Uterus (tissue), 4 donors: ENCODE data around the gene VWA7. TPM values are rescaled to one million over a fixed set of nuclear protein-coding genes. Genes with fewer than 3 reads are reported as not detected.
"Not testable (repeated sequence)": the region's sequence is repeated elsewhere in the genome, so short reads cannot be mapped to it uniquely, and the experiment has no call there.

Source experiments
- DNase-seq, 2 donors: peaks; one replicate each; pipeline ENCODE4 v3.0.0-alpha.2; 2019 to 2020
- H3K27ac ChIP-seq, 2 donors: fragments of 200-600 bp; sonication (generic); 1 replicate in 1 of 2; 2 replicates in 1 of 2; pipeline ENCODE4 v1.5.1; 2016 to 2018
- H3K27me3 ChIP-seq, 2 donors: fragments of 200-600 bp; sonication (generic); one replicate each; pipeline ENCODE4 v1.5.1; 2018 to 2019; ENCODE audit warnings: control low read depth in 1 of 2
- H3K36me3 ChIP-seq, 2 donors: fragments of 200-600 bp; sonication (generic); one replicate each; pipeline ENCODE4 v1.5.1; 2019; ENCODE audit warnings: control low read depth in 1 of 2
- H3K4me1 ChIP-seq, 2 donors: fragments of 200-600 bp; sonication (generic); one replicate each; pipeline ENCODE4 v1.5.1; 2018 to 2019; ENCODE audit warnings: control low read depth in 1 of 2
- H3K4me3 ChIP-seq, 2 donors: fragments of 200-600 bp; sonication (generic); 1 replicate in 1 of 2; 2 replicates in 1 of 2; pipeline ENCODE4 v1.5.1; 2018 to 2019; ENCODE audit warnings: mild to moderate bottlenecking in 1 of 2
- H3K9me3 ChIP-seq, 2 donors: fragments of 200-600 bp; sonication (generic); one replicate each; pipeline ENCODE4 v1.5.1; 2019; ENCODE audit warnings: control low read depth in 1 of 2
- CTCF ChIP-seq, 4 experiments: fragments of 200-600 bp in 2 of 4; fragments of 450-650 bp in 2 of 4; sonication (generic) in 2 of 4; IDR thresholded peaks; one replicate each; pipeline ENCODE4 v1.5.1; 2016 to 2019; ENCODE audit warnings: antibody characterized with exemption in 4 of 4, mild to moderate bottlenecking in 2 of 4, moderate library complexity in 1 of 4
- POLR2A ChIP-seq, 2 donors: fragments of 450-650 bp; IDR thresholded peaks; one replicate each; pipeline ENCODE4 v1.6.1; 2016; ENCODE audit warnings: antibody characterized with exemption in 2 of 2, mild to moderate bottlenecking in 1 of 2, moderate library complexity in 1 of 2
- intact Hi-C: fragments of 100-400 bp; cut with DNase I; formaldehyde crosslinking; loops from one replicate; pipeline ENCODE4 v1.15.1; 2023; ENCODE audit warnings: low total_unique reads
- total RNA-seq, 4 donors: library from RNA; depleted of rRNA in 3 of 4; stranded (reverse); fragments of >200 nt in 3 of 4; gene quantifications; one replicate each; pipeline versions ENCODE4 v1.1.0 to v1.2.4, GENCODE V29; 2014 to 2023
- donor health status: DM: yes; HTN: yes; CAD: no.

The VWA7 gene
- total RNA-seq: 10 to 100 TPM in 1 of 4 donors, 1 to 10 TPM in 2, under 1 TPM in 1; 0.88 to 24.1 (median 3.1) TPM

DNA sequence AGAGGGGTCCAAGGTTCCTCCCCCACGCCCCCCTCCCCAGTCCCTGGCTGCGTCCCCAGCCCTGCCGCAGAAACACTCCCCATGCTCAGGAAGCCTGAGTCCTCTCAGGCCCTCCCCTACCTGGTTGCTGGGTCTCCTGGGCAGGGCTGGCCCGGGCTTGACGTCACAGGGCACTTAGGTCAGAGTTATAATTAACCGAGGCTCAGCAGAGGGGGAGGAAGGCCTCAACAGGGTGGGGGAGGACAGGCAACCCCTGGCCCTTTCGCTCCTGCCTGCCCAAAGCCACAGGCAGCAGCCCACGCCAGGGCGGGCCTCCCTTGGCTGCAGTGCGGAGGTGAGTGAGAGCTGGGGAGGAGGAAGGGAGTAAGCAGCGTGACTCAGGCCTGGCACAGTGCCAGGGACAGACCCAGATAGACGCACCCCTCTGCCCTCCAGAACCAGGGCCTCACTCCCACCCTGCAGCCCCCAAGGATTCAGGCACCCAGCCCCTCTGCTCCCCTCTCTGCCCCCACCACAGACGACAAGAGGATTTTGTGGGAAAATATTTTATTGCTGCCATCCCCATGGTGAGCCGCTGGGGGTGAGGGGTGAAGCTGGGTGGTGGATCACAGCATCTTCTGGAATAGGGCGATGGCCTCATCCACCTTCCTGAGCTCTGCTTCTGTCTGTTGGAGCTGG lies at the start of gene VWA7:
Gene VWA7 (minus strand): TSS at position 340 of the 678 bp plus-strand sequence. CDS start 549 bp downstream, outside the sequence.
- intact Hi-C loops: no loop called here
- Histone ChIP-seq H3K27ac (peak within 1 kb of the TSS; percentile 84 to 88), H3K27me3 (no peaks in the 10 kb centered on the region), H3K4me3 (peak within 1 kb of the TSS in 1 of 2 donors; percentile 1), H3K36me3 (no peaks in the 10 kb centered on the region), H3K4me1 (peaks cover 5 to 8% of the 10 kb centered on the region in 2 donors), H3K9me3 (no peaks in the 10 kb centered on the region)
- TF ChIP-seq CTCF (IDR thresholded peaks at IDR 0.05): peak in 1 of 4 experiments; percentile 33
- peak in 1 of 2 donors; percentile 43 for TF ChIP-seq POLR2A (IDR thresholded peaks at IDR 0.05)
- DNase-seq: peak; percentile 86 to 90

DNA sequence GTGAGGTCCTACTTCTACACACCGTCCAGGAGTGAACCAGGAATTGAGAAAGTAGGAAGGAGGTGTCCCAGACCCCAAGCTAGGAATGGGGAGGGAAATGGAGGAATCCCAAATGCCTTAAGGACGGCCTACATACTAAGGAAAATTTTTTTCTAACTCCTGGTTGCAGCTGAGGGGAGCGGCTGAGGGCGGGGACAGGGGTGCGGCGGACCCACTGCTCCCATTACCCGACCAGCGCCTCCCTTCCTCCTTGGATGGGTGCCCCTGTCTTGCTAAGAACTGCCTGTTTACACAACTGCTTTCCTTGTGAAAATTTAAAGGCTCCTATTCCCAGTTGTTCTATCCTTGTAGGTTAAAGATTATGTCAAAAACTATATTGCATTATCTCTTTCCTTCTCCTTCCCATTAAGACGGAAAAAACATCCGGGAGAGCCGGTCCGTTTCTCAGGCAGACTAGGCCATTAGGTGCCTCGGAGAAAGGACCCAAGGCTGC lies 49.7 kb upstream of the VWA7 start:
- intact Hi-C loops: no loop called here
- Histone ChIP-seq H3K27ac (peak overlapping the region; percentile 96 to 99), H3K36me3 (no peaks in the 10 kb centered on the region), H3K4me1 (peaks cover 5 to 13% of the 10 kb centered on the region in 2 donors), H3K27me3 (no peaks in the 10 kb centered on the region), H3K9me3 (no peaks in the 10 kb centered on the region), H3K4me3 (peak overlapping the region; percentile 25 to 39)
- no peak for TF ChIP-seq CTCF (IDR thresholded peaks at IDR 0.05)
- peak; percentile 37 to 88 for TF ChIP-seq POLR2A (IDR thresholded peaks at IDR 0.05)
- DNase-seq: peak; percentile 90 to 95

DNA sequence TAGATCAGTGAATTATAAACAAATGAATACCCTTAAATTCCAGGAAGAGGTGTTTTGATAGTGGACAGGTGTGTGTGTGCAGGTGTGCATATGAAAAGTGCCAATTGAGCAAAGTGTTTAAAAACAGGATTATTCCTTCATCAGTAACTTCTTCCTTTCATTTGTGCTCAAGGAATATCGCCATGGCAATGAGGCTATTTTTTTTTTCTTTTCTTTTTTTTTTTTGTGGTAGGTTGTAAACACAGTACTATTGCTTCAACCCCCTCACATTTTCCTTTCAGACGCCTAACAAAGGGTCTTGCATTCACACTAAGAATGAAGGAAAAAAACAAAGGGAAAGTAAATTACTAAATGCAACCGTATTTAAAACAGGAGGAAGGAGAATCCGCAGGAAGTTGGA lies 48.4 kb upstream of the VWA7 start:
- H3K9me3 ChIP-seq: no peaks in the 10 kb centered on the region
- H3K36me3 ChIP-seq: no peaks in the 10 kb centered on the region
- peaks cover 5 to 6% of the 10 kb centered on the region in 2 donors for H3K4me1 ChIP-seq
- H3K4me3 ChIP-seq: no peak overlapping the region
- peak overlapping the region; percentile 96 to 99 for H3K27ac ChIP-seq
- TF ChIP-seq POLR2A (IDR thresholded peaks at IDR 0.05): no peak
- no peak for TF ChIP-seq CTCF (IDR thresholded peaks at IDR 0.05)
- no peak for DNase-seq
- no peaks in the 10 kb centered on the region for H3K27me3 ChIP-seq
- intact Hi-C loops: no loop called here

DNA sequence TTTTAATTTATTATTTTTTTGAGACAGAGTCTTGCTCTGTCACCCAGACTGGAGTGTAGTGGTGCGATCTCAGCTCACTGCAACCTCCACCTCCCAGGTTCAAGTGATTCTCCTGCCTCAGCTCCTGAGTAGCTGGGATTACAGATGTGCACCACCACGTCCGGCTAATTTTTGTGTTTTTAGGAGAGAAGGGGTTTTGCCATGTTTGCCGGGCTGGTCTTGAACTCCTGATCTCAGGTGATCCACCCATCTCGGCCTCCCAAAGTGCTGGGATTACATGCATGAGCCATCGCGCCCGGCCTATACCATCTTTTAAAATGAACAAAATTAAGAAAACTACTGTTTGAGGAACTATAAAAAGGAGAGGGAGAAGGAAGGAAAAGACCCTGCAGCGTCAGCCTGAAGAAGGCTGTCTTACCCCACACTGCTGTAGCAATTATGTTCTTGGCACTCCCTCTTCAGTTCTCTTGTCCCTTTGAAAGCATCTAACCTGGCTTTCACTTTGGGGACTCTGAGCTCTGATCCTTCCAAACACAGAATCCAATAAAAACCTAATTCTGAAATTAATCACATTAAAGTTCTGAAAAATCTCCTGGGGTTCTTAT lies 46.6 kb upstream of the VWA7 start:
- H3K36me3 ChIP-seq, H3K9me3 ChIP-seq, DNase-seq, intact Hi-C loops, H3K27me3 ChIP-seq, H3K4me3 ChIP-seq: not testable (repeated sequence)
- Histone ChIP-seq H3K4me1 (peaks cover 5 to 12% of the 10 kb centered on the region in 2 donors), H3K27ac (peak overlapping the region; percentile 96 to 99)

- Histone ChIP-seq H3K27ac (peak overlapping the region; percentile 96 to 99), H3K27me3 (no peaks in the 10 kb centered on the region), H3K9me3 (no peaks in the 10 kb centered on the region), H3K4me3 (peak overlapping the region; percentile 50 to 57), H3K4me1 (peaks cover 5 to 12% of the 10 kb centered on the region in 2 donors), H3K36me3 (no peaks in the 10 kb centered on the region)
- intact Hi-C loops: no loop called here
- peak; percentile 86 to 94 for DNase-seq
- TF ChIP-seq POLR2A (IDR thresholded peaks at IDR 0.05) (peak; percentile 71 to 90), CTCF (IDR thresholded peaks at IDR 0.05) (peak in 1 of 4 experiments; percentile 7)
Measured at GRCh38 chr6:31822036-31822821, 45.1 kb upstream of the VWA7 start.
